Activated CD4-positive, alpha-beta T cell treated with anti-CD3 and anti-CD28 coated beads for 36 hours (primary cell): ENCODE results near the gene CRYBG1. TPM values are rescaled to one million over a fixed set of nuclear protein-coding genes. Genes with fewer than 3 reads are reported as not detected.

Experiments
- ATAC-seq: fragments of 200-7000 bp; cut with Tn5 transposase; one replicate; pipeline ENCODE4 v1.10.0; 2021; ENCODE audit warnings: mild to moderate bottlenecking, moderate library complexity
- CTCF ChIA-PET: fragments of 350-600 bp; sonication (Branson Sonifier 250); formaldehyde crosslinking; loops from one replicate; lab custom pipeline; 2021; ENCODE audit warnings: antibody characterized with exemption; lab: Charles Lee
- POLR2A ChIA-PET: fragments of 350-600 bp; sonication (Branson Sonifier 250); formaldehyde crosslinking; loops from one replicate; lab custom pipeline; 2021; ENCODE audit warnings: antibody characterized with exemption, inconsistent platforms; lab: Charles Lee
- DNase-seq: peaks from one replicate; pipeline ENCODE4 v3.0.0-alpha.2; 2020
- H3K27ac Mint-ChIP-seq: one replicate; pipeline ENCODE4 v1.8.0; 2021; ENCODE audit warnings: mixed read lengths
- H3K27me3 Mint-ChIP-seq: one replicate; pipeline ENCODE4 v1.8.0; 2021; ENCODE audit warnings: mixed read lengths
- H3K36me3 Mint-ChIP-seq: one replicate; pipeline ENCODE4 v1.8.0; 2021; ENCODE audit warnings: low read depth, mixed read lengths
- H3K4me1 Mint-ChIP-seq: one replicate; pipeline ENCODE4 v1.8.0; 2021; ENCODE audit warnings: mixed read lengths
- H3K4me3 Mint-ChIP-seq: one replicate; pipeline ENCODE4 v1.8.0; 2021; ENCODE audit warnings: mild to moderate bottlenecking, moderate library complexity, mixed read lengths
- H3K9me3 Mint-ChIP-seq: one replicate; pipeline ENCODE4 v1.8.0; 2021; ENCODE audit warnings: low read depth, mixed read lengths
- intact Hi-C, 2 experiments: fragments of 100-400 bp; cut with DNase I in 1 of 2; cut with micrococcal nuclease in 1 of 2; formaldehyde crosslinking; loops; one replicate each; pipeline versions ENCODE4 v1.14.2 to v1.15.1; 2022 to 2024; cut with DNase I, micrococcal nuclease
- total RNA-seq, 2 experiments: library from RNA; stranded (reverse); gene quantifications; one replicate each; pipeline ENCODE4 v1.2.3, GENCODE V29; 2021

Gene CRYBG1
- total RNA-seq, 2 experiments from 2014 or later, result 26.2 to 26.6 TPM

- H3K36me3 Mint-ChIP-seq, result no peaks in the 10 kb centered on the region
- ATAC-seq (peak; percentile 89), DNase-seq (no peak)
- H3K27ac Mint-ChIP-seq, result peak overlapping the region; percentile 78
- H3K4me3 Mint-ChIP-seq, result no peak overlapping the region
- H3K4me1 Mint-ChIP-seq, result peaks cover 12% of the 10 kb centered on the region
- no peaks in the 10 kb centered on the region for H3K9me3 Mint-ChIP-seq
- ChIA-PET POLR2A (no interaction called here), CTCF (interaction anchor here (1.3 to 5.5 kb wide), 5 partner anchors 12 to 193 kb away, joined by 3 to 38 read pairs (median 5); partner anchors contain the start of gene CRYBG1)
- H3K27me3 Mint-ChIP-seq, result peaks cover 8% of the 10 kb centered on the region
- intact Hi-C loops, result loop anchor here in 1 of 2 experiments (1.0 kb wide), 1 partner anchor 147 kb away; no protein-coding TSS in a partner anchor
These were observed 12.5 kb downstream of the CRYBG1 start for GRCh38 chr6:106372838-106373501.

DNA sequence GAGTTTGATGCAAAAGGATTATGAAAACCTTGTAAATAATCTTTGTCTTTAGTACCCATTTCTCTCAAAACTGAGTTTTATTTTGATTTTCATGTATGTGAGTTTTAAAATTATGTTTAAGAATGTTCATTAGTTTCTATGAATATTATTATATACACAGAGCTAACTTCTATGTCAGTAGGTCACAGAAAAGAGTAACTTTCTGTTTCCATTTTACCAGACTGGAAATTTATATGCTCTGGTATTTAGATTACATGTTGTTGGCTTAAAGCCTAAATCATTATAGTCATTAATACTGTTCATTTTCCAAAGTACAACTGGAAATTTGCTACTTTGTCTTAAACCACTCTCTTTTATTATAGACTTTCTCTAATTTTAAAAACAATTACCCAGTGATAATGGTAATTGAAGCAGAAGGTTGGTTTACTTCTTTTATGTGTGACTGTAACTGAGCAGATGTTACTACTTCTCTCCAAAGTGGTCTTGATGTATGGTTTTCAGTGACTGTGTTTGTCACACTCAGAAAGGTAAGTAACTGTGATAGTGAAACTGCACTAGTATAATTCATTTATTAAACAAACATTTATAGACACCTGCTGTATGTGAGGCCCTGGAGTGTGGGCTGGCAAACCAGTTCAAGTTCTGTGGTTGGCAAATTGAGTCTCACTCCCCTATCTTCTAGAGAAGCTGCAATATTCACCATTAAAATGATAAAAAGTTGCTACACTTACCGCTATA, 13.2 kb downstream of the CRYBG1 start:
- intact Hi-C loops, result loop anchor here in 1 of 2 experiments (1.0 kb wide), 1 partner anchor 147 kb away; no protein-coding TSS in a partner anchor

DNA sequence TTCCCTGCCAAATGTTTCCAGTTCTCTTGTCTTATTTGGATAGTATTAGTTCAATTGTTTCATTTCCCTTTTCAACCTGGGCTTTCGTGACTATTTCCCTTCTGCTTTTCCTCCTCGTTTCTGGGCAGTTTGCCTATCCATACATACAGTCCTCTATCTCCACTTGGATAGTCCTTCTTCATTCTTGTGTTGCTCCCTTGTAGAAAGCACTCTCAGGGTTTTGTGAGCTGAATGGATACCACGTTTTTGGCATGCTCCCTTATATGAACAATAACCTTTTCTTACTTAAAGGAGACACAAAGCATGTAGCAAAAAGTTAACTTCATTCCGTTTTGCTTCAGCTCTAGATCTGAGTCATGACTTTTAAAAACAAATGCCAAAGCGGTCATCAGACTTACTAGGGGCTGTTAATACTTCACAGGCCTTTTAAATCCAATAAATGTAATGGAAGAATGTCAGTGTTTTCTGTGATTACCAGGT, 16.6 kb downstream of the CRYBG1 start:
- intact Hi-C loops, result no loop called here
- POLR2A ChIA-PET, result no interaction called here
- no peaks in the 10 kb centered on the region for H3K36me3 Mint-ChIP-seq
- H3K4me3 Mint-ChIP-seq, result no peak overlapping the region
- ATAC-seq (no peak), DNase-seq (no peak)
- peaks cover 14% of the 10 kb centered on the region for H3K4me1 Mint-ChIP-seq
- no peak overlapping the region for H3K27ac Mint-ChIP-seq
- H3K27me3 Mint-ChIP-seq, result peaks cover 8% of the 10 kb centered on the region
- H3K9me3 Mint-ChIP-seq, result no peaks in the 10 kb centered on the region
- CTCF ChIA-PET, result interaction anchor here (1.2 kb wide), 1 partner anchor 8 kb away, joined by 3 read pairs; no protein-coding TSS in a partner anchor

More for the DNA sequence above, 13.2 kb downstream of the CRYBG1 start:
- ATAC-seq (peak; percentile 67), DNase-seq (peak; percentile 21)
- peaks cover 12% of the 10 kb centered on the region for H3K4me1 Mint-ChIP-seq
- no peaks in the 10 kb centered on the region for H3K9me3 Mint-ChIP-seq
- no peaks in the 10 kb centered on the region for H3K36me3 Mint-ChIP-seq
- H3K27ac Mint-ChIP-seq, result peak overlapping the region; percentile 78
- POLR2A ChIA-PET, result no interaction called here
- H3K27me3 Mint-ChIP-seq, result peaks cover 8% of the 10 kb centered on the region
- no peak overlapping the region for H3K4me3 Mint-ChIP-seq
- CTCF ChIA-PET, result interaction anchor here (1.3 to 5.5 kb wide), 2 partner anchors 13 to 72 kb away, joined by 3 to 38 read pairs; partner anchors contain the start of gene CRYBG1

DNA sequence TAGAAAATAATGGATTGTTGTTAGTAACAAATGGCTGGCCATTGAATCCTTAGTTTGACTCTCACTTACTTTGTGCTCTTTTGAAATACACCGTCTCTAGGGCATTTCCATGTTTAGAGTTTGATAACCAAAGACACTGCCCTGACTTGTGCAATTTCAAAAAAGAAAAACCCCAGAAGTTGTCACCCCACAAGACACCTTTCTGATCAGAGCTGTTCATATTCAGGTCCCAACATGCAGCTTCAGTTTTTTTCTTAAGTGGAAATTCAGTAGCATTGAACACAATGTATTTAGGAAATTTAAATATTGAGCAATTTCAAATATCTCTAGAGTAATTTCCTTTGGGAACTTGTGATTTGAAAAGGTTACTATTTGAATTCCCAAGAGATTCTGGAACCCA, 19.4 kb downstream of the CRYBG1 start:
- Mint-ChIP-seq H3K4me1 (peaks cover 2% of the 10 kb centered on the region), H3K27ac (no peak overlapping the region), H3K4me3 (no peak overlapping the region), H3K36me3 (no peaks in the 10 kb centered on the region), H3K27me3 (peaks cover 8% of the 10 kb centered on the region), H3K9me3 (no peaks in the 10 kb centered on the region)
- DNase-seq (no peak), ATAC-seq (no peak)
- intact Hi-C loops, result no loop called here
- POLR2A ChIA-PET, result no interaction called here
- CTCF ChIA-PET, result interaction anchor here (1.0 to 1.3 kb wide), 2 partner anchors 9 to 10 kb away, joined by 3 read pairs; no protein-coding TSS in a partner anchor

DNA sequence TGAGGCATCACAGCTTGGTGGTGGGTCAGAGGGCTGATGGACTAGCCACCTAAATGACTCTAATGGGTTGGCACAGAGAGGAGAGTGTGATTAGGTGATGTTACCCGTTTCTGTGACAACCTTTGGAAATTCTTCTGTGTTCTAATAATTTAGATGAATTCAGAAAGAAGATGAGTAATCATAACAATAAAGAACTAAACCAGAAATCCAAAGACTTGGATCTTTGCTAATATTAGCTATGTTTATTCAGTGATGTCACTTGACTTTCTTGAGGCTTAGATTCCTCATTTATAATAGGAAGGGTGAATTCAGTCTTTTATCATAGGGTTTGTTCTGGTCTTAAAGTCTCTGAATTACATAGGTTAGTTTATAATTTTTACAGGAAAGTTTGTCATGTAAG, 19.9 kb downstream of the CRYBG1 start:
- ATAC-seq (no peak), DNase-seq (no peak)
- H3K27me3 Mint-ChIP-seq, result peaks cover 5% of the 10 kb centered on the region
- peaks cover 2% of the 10 kb centered on the region for H3K4me1 Mint-ChIP-seq
- no peaks in the 10 kb centered on the region for H3K36me3 Mint-ChIP-seq
- ChIA-PET POLR2A (no interaction called here), CTCF (interaction anchor here (1.0 to 1.3 kb wide), 3 partner anchors 9 to 15 kb away, joined by 3 read pairs; no protein-coding TSS in a partner anchor)
- H3K4me3 Mint-ChIP-seq, result no peak overlapping the region
- intact Hi-C loops, result no loop called here
- no peaks in the 10 kb centered on the region for H3K9me3 Mint-ChIP-seq
- H3K27ac Mint-ChIP-seq, result no peak overlapping the region

DNA sequence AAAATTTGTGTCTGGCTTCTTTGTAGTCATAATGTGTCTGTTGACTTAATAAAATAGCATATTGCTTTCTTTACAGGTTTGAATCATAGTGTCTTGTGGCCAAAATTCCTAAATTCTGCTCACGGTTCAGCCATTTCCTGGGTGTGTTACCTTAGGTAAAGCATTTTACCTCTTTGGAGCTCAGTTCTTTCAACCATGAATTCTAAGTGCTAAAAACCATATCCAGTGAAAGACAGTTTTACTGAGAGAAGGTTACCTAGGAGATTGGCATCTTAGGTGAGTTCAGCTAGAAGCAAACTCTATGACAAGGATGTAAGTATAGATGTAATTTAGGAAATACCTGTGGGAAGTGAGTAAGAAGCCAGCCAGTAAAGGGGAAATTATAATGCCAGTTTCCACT, 20.7 kb downstream of the CRYBG1 start:
- ATAC-seq (no peak), DNase-seq (no peak)
- H3K27me3 Mint-ChIP-seq, result peaks cover 2% of the 10 kb centered on the region
- peaks cover 2% of the 10 kb centered on the region for H3K4me1 Mint-ChIP-seq
- no peaks in the 10 kb centered on the region for H3K9me3 Mint-ChIP-seq
- intact Hi-C loops, result no loop called here
- CTCF ChIA-PET, result interaction anchor here (1.0 to 1.1 kb wide), 2 partner anchors 12 to 16 kb away, joined by 3 read pairs; no protein-coding TSS in a partner anchor
- POLR2A ChIA-PET, result no interaction called here
- no peak overlapping the region for H3K27ac Mint-ChIP-seq
- no peaks in the 10 kb centered on the region for H3K36me3 Mint-ChIP-seq
- H3K4me3 Mint-ChIP-seq, result no peak overlapping the region

GRCh38 chr6:106381881-106382280, 21.4 kb downstream of the CRYBG1 start:
- Mint-ChIP-seq H3K4me1 (peaks cover 2% of the 10 kb centered on the region), H3K4me3 (no peak overlapping the region), H3K9me3 (no peaks in the 10 kb centered on the region), H3K27me3 (no peaks in the 10 kb centered on the region), H3K36me3 (no peaks in the 10 kb centered on the region), H3K27ac (no peak overlapping the region)
- CTCF ChIA-PET, result interaction anchor here (1.0 kb wide), 1 partner anchor 13 kb away, joined by 3 read pairs; no protein-coding TSS in a partner anchor
- intact Hi-C loops, result no loop called here
- POLR2A ChIA-PET, result no interaction called here
- peak; percentile 49 for ATAC-seq
- DNase-seq, result no peak

GRCh38 chr6:106383573-106383972, 23.1 kb downstream of the CRYBG1 start:
- ChIA-PET CTCF (no interaction called here), POLR2A (no interaction called here)
- H3K27ac Mint-ChIP-seq, result no peak overlapping the region
- H3K4me1 Mint-ChIP-seq, result peaks cover 2% of the 10 kb centered on the region
- no peaks in the 10 kb centered on the region for H3K9me3 Mint-ChIP-seq
- intact Hi-C loops, result no loop called here
- ATAC-seq (no peak), DNase-seq (no peak)
- no peak overlapping the region for H3K4me3 Mint-ChIP-seq
- no peaks in the 10 kb centered on the region for H3K27me3 Mint-ChIP-seq
- no peaks in the 10 kb centered on the region for H3K36me3 Mint-ChIP-seq

GRCh38 chr6:106385530-106385929, 25.0 kb downstream of the CRYBG1 start:
- CTCF ChIA-PET, result interaction anchor here (0.7 to 1.8 kb wide), 4 partner anchors 9 to 59 kb away, joined by 3 to 7 read pairs (median 4); no protein-coding TSS in a partner anchor
- H3K9me3 Mint-ChIP-seq, result no peaks in the 10 kb centered on the region
- H3K4me1 Mint-ChIP-seq, result peaks cover 2% of the 10 kb centered on the region
- DNase-seq (no peak), ATAC-seq (no peak)
- POLR2A ChIA-PET, result no interaction called here
- no peaks in the 10 kb centered on the region for H3K27me3 Mint-ChIP-seq
- no peak overlapping the region for H3K4me3 Mint-ChIP-seq
- H3K27ac Mint-ChIP-seq, result no peak overlapping the region
- no peaks in the 10 kb centered on the region for H3K36me3 Mint-ChIP-seq
- intact Hi-C loops, result no loop called here

GRCh38 chr6:106387875-106388274, 27.4 kb downstream of the CRYBG1 start:
- ATAC-seq, result no peak
- ChIA-PET CTCF (interaction anchor here (1.4 kb wide), 1 partner anchor 53 kb away, joined by 3 read pairs; no protein-coding TSS in a partner anchor), POLR2A (no interaction called here)
- no peak overlapping the region for H3K4me3 Mint-ChIP-seq
- H3K27ac Mint-ChIP-seq, result no peak overlapping the region
- no peaks in the 10 kb centered on the region for H3K9me3 Mint-ChIP-seq
- peaks cover 4% of the 10 kb centered on the region for H3K27me3 Mint-ChIP-seq
- intact Hi-C loops, result no loop called here
- no peak for DNase-seq
- H3K4me1 Mint-ChIP-seq, result no peaks in the 10 kb centered on the region
- H3K36me3 Mint-ChIP-seq, result no peaks in the 10 kb centered on the region

GRCh38 chr6:106390088-106390487, 29.6 kb downstream of the CRYBG1 start:
- no peak overlapping the region for H3K27ac Mint-ChIP-seq
- peaks cover 5% of the 10 kb centered on the region for H3K27me3 Mint-ChIP-seq
- ChIA-PET CTCF (interaction anchor here (1.2 to 1.3 kb wide), 2 partner anchors 10 to 51 kb away, joined by 3 read pairs; no protein-coding TSS in a partner anchor), POLR2A (no interaction called here)
- H3K4me1 Mint-ChIP-seq, result no peaks in the 10 kb centered on the region
- ATAC-seq, result no peak
- no peak for DNase-seq
- intact Hi-C loops, result no loop called here
- no peaks in the 10 kb centered on the region for H3K9me3 Mint-ChIP-seq
- no peaks in the 10 kb centered on the region for H3K36me3 Mint-ChIP-seq
- H3K4me3 Mint-ChIP-seq, result no peak overlapping the region
